ENCODE measurements around the gene NYNRIN.
A peak's percentile ranks its signal among the peaks of the same experiment; 100 is the strongest.
"Not testable (repeated sequence)": the region's sequence is repeated elsewhere in the genome, so short reads cannot be mapped to it uniquely, and the experiment has no call there.

NYNRIN gene

GRCh38 chr14:24434676-24435075 is 35.9 kb downstream of the NYNRIN start:
- no peak for DNase-seq

- DNase-seq, result no peak
Observed at GRCh38 chr14:24435192-24435810, 36.5 kb downstream of the NYNRIN start.

GRCh38 chr14:24435998-24436354 is 37.2 kb downstream of the NYNRIN start:
- no peak for DNase-seq

GRCh38 chr14:24436355-24437019 is 37.7 kb downstream of the NYNRIN start:
- peak; percentile 50 to 71 for DNase-seq

GRCh38 chr14:24437020-24437735 is 38.4 kb downstream of the NYNRIN start:
- no peak for DNase-seq

- DNase-seq, result no peak
Observed at GRCh38 chr14:24437736-24438067, 38.9 kb downstream of the NYNRIN start.

GRCh38 chr14:24438223-24439097 is 39.7 kb downstream of the NYNRIN start:
- DNase-seq, result no peak

GRCh38 chr14:24439257-24439656 is 40.5 kb downstream of the NYNRIN start:
- no peak for DNase-seq

GRCh38 chr14:24439830-24440605 is 41.2 kb downstream of the NYNRIN start:
- no peak for DNase-seq

- DNase-seq, result no peak
Observed at GRCh38 chr14:24440606-24441399, 42.0 kb downstream of the NYNRIN start.

GRCh38 chr14:24441485-24441884 is 42.7 kb downstream of the NYNRIN start:
- no peak for DNase-seq

GRCh38 chr14:24441904-24442239 is 43.1 kb downstream of the NYNRIN start:
- DNase-seq, result no peak

- DNase-seq, result peak; percentile 99
Observed at GRCh38 chr14:24442240-24443052, 43.6 kb downstream of the NYNRIN start, which contains the start of gene SDR39U1. SDR39U1 (minus strand) TSS chr14:24442776; CDS start chr14:24442769, 7 bp downstream.

- no peak for DNase-seq
Observed at GRCh38 chr14:24443053-24443665, 44.4 kb downstream of the NYNRIN start.

- not testable (repeated sequence) for DNase-seq
Observed at GRCh38 chr14:24450828-24451227, 52.0 kb downstream of the NYNRIN start.

GRCh38 chr14:24456980-24457379 is 58.2 kb downstream of the NYNRIN start:
- DNase-seq, result no peak

GRCh38 chr14:24458736-24459135 is 59.9 kb downstream of the NYNRIN start:
- no peak for DNase-seq

- no peak for DNase-seq
Observed at GRCh38 chr14:24459331-24459730, 60.5 kb downstream of the NYNRIN start.

- no peak for DNase-seq
Observed at GRCh38 chr14:24461336-24461735, 62.5 kb downstream of the NYNRIN start.

All from NCI-H446 (cell line).